Glutamatergic neuron (in vitro differentiated cells): ENCODE data around the gene ERCC6. TPM values are rescaled to one million over a fixed set of nuclear protein-coding genes. Genes with fewer than 3 reads are reported as not detected.

Experiments used
- DNase-seq: peaks from one replicate; pipeline ENCODE4 v3.0.0; 2022
- H3K27ac Mint-ChIP-seq: one replicate; pipeline ENCODE4 v1.8.0; 2020; ENCODE audit warnings: mild to moderate bottlenecking, mixed read lengths, inconsistent platforms; ENCODE audit not compliant: unreplicated experiment
- H3K27me3 Mint-ChIP-seq: one replicate; pipeline ENCODE4 v1.8.0; 2020; ENCODE audit warnings: mild to moderate bottlenecking, moderate library complexity, mixed read lengths, inconsistent platforms; ENCODE audit not compliant: unreplicated experiment
- H3K36me3 Mint-ChIP-seq: one replicate; pipeline ENCODE4 v1.8.0; 2020; ENCODE audit warnings: mild to moderate bottlenecking, mixed read lengths, inconsistent platforms; ENCODE audit not compliant: unreplicated experiment
- H3K4me1 Mint-ChIP-seq: one replicate; pipeline ENCODE4 v1.8.0; 2020; ENCODE audit warnings: mild to moderate bottlenecking, low read depth, mixed read lengths, inconsistent platforms; ENCODE audit not compliant: unreplicated experiment
- H3K4me3 Mint-ChIP-seq: one replicate; pipeline ENCODE4 v1.8.0; 2020; ENCODE audit warnings: mild to moderate bottlenecking, mixed read lengths, inconsistent platforms; ENCODE audit not compliant: unreplicated experiment
- H3K9me3 Mint-ChIP-seq: one replicate; pipeline ENCODE4 v1.8.0; 2020; ENCODE audit warnings: mild to moderate bottlenecking, moderate library complexity, mixed read lengths, inconsistent platforms; ENCODE audit not compliant: unreplicated experiment
- total RNA-seq: library from RNA; stranded (reverse); fragmentation: NEBNext Ultra II Directional; extraction: Animal tissue kit (Norgen Biotek cat#: 25700); gene quantifications from one replicate; pipeline ENCODE4 v1.2.1, GENCODE V29; 2021; ENCODE audit not compliant: unreplicated experiment
- TF ChIP-seq, protein P1 (sequence below): fragments of 200-600 bp; sonication (generic); IDR thresholded peaks from one replicate; pipeline ENCODE4 v1.5.0; 2021; ENCODE audit not compliant: partially characterized antibody, unreplicated experiment

The ERCC6 gene
- total RNA-seq, 1 donor from 2014 or later: 27.5 TPM

DNA sequence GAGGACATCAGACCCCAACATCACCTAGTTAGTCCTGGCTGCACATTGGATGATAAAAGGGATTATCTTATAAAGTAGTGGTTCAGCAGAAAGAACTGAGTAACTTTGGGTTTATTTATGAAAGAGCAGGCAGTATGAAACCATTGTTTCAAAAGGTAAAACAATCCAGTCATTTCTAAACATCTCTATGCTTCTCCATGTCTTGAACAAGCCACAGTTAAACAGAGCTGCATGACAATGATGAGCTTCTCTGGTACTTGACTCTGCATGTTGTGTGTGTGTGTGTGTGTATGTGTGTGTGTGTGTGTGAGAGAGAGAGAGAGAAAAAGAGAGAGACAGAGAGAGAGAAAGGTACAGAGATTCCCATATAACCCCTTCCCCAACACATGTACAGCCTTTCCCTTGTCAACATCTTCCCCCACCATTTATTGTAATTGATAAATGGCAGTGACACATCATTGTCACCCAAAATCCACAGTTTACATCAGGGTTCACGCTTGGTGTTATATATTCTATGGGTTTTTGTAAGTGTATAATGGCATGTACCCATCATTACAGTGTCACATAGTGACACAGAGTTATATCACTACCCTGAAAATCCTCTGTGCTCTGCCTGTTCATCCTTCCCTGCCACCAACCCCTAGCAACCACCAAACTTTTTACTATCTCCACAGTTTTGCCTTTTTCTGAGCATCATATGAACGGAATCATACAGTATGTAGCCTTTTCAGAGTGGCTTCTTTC, 38.4 kb upstream of the ERCC6 start:
- Mint-ChIP-seq H3K27ac (no peak overlapping the region), H3K27me3 (no peaks in the 10 kb centered on the region), H3K36me3 (peaks cover 4% of the 10 kb centered on the region), H3K4me3 (no peak overlapping the region), H3K4me1 (peaks cover 6% of the 10 kb centered on the region), H3K9me3 (peaks cover 7% of the 10 kb centered on the region)
- TF ChIP-seq, protein P1, sequence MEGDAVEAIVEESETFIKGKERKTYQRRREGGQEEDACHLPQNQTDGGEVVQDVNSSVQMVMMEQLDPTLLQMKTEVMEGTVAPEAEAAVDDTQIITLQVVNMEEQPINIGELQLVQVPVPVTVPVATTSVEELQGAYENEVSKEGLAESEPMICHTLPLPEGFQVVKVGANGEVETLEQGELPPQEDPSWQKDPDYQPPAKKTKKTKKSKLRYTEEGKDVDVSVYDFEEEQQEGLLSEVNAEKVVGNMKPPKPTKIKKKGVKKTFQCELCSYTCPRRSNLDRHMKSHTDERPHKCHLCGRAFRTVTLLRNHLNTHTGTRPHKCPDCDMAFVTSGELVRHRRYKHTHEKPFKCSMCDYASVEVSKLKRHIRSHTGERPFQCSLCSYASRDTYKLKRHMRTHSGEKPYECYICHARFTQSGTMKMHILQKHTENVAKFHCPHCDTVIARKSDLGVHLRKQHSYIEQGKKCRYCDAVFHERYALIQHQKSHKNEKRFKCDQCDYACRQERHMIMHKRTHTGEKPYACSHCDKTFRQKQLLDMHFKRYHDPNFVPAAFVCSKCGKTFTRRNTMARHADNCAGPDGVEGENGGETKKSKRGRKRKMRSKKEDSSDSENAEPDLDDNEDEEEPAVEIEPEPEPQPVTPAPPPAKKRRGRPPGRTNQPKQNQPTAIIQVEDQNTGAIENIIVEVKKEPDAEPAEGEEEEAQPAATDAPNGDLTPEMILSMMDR: no peak
- no peak for DNase-seq

- Mint-ChIP-seq H3K36me3 (peaks cover 4% of the 10 kb centered on the region), H3K9me3 (peaks cover 9% of the 10 kb centered on the region), H3K27ac (no peak overlapping the region), H3K4me1 (peaks cover 8% of the 10 kb centered on the region), H3K4me3 (no peak overlapping the region), H3K27me3 (no peaks in the 10 kb centered on the region)
- TF ChIP-seq, protein P1: no peak
- no peak for DNase-seq
These were observed 36.7 kb upstream of the ERCC6 start for GRCh38 chr10:49575489-49576072.

DNA sequence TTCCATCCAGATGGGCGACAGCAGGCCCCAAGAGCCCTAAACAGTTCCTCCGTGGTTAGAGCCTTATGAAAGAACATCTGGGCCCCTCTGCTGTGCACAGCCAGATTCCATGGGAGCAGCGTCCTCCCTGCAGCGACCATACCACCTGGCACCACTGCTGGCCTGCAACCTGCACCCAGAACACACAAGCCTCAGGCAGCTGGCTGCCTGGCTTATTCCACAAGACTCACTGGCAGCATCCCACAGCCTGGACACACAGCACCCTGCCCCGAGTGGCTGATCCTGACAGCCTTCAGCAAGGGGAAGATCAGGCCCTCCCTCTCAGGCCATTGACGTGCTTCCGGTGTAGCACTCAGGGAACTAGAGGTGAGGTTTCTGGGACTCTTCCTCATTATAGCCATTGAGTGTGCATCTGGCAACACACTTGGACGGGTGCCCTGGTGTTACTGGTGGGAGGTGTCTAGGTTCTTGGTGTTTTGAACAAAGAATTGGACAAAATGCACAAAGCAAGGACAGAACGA, 33.7 kb upstream of the ERCC6 start:
- Mint-ChIP-seq H3K9me3 (peaks cover 11% of the 10 kb centered on the region), H3K27me3 (peaks cover 2% of the 10 kb centered on the region), H3K4me3 (peak overlapping the region; percentile 23)

GRCh38 chr10:49571388-49571787, 32.5 kb upstream of the ERCC6 start:
- Mint-ChIP-seq H3K9me3 (peaks cover 11% of the 10 kb centered on the region), H3K4me3 (no peak overlapping the region), H3K27ac (no peak overlapping the region), H3K4me1 (peaks cover 8% of the 10 kb centered on the region), H3K36me3 (peaks cover 29% of the 10 kb centered on the region), H3K27me3 (peaks cover 2% of the 10 kb centered on the region)
- no peak for DNase-seq
- TF ChIP-seq, protein P1: no peak

More for the DNA sequence above, 33.7 kb upstream of the ERCC6 start:
- peak overlapping the region; percentile 22 for H3K27ac Mint-ChIP-seq
- peaks cover 8% of the 10 kb centered on the region for H3K4me1 Mint-ChIP-seq
- H3K36me3 Mint-ChIP-seq: peaks cover 22% of the 10 kb centered on the region
- peak; percentile 45 for DNase-seq
- TF ChIP-seq, protein P1: no peak

DNA sequence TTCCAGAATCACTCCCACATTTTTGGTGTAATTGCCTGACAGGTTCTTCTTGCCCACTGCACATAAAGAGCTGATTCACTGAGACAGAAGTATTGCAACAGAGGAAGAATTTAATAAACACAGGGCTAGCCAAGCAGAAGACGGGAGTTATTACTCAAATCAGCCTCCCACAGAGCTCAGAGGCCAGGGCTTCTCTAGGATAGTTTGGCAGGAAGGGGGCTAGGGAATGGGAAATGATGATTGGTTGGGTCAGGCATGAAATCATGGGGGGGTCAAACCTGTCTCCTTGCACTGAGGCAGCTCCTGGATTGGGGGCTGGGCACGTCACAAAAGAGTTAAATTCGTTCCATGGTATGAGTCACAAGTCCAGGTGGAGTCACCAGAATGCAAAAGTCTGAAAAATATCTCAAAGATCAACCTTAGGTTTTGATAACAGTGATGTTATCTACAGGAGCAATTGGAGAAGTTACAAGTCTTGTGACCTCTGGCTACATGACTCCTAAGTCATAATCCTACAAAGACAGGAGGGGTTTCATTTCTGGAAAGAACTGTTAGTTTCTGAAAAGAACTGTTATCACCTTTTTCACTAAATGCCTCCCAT, 30.2 kb upstream of the ERCC6 start:
- TF ChIP-seq, protein P1: no peak
- peaks cover 4% of the 10 kb centered on the region for H3K27me3 Mint-ChIP-seq
- no peak overlapping the region for H3K27ac Mint-ChIP-seq
- no peak overlapping the region for H3K4me3 Mint-ChIP-seq
- peaks cover 8% of the 10 kb centered on the region for H3K4me1 Mint-ChIP-seq
- DNase-seq: no peak
- H3K36me3 Mint-ChIP-seq: peaks cover 30% of the 10 kb centered on the region
- H3K9me3 Mint-ChIP-seq: peaks cover 11% of the 10 kb centered on the region
